GM19099 (cell line): ENCODE results near the gene HPX.

Experiments used
- POLR2A ChIP-seq: IDR thresholded peaks from 3 replicates; pipeline ENCODE4 v1.6.1; 2011; ENCODE audit warnings: low read depth; ENCODE audit not compliant: insufficient read length; ENCODE audit errors: extremely low read depth

Gene HPX

DNA sequence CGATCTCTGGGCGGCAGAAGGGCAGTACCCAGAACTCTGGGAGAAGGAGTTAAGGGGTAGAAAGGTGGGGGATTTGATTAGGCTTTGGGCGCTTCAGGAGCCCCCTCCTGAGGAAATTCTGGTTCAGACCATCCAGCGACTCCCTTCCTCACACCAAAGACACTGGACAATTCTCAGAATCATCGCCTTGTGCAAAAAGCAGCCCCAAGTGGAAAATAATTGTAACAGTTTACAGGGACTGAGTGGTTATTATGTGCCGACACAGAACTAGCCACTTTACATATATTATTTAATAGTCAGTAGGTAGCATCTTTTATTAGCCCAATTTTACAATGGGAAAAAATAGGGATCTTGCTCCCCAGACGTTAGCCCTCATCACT lies 33.6 kb upstream of the HPX start:
- TF ChIP-seq POLR2A, result no peak

DNA sequence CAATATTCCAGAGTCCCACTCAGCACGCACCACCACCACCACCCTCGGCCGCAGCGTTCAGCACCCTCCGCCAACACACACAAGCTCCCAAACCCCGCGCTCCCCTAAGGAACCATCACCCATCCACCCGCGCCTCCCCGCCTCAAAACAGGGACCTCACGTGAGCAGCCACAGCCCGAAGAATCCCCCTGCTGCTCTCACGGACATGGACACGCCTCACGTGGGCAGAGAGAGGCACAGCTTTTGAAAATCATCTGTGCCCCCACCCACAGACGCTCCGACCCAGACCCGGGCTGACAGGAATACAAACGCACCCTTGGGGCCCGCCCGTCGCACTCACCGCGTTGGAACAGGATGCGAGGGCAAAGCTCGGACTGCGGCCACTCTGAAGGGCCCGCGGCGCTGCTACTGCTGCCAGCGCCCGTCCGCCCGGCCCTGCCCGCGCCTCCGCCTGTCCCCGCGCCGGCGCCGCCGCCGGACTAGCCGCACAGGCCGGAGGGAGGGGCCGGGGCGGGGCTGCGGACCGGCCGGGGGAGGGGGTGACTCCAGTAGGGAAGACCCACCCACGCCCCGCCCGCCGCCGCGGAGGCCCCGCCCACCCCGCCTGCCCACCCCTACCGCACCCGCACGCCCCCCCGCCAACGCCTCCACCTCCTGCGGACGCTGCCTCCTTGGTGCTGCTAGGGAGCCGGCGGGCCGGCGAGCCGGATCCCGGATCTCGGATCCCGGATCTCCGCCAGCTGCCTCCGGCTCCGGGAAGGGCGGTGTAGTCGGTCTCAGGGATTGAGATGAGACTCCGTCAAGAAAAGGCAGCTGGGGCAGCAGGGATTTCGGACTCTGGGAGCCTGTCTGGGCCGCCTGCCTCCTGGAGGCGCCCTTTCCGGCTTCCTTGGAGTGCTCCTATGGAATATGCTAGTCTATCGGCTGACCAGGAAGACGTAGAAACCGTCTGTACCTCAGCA lies 32.9 kb upstream of the HPX start, which contains the start of gene TRIM3:
Gene TRIM3 (minus strand): TSS at position 491 of the 962 bp plus-strand sequence. CDS start 8,246 bp downstream, outside the sequence.
- peak; percentile 51 for TF ChIP-seq POLR2A

DNA sequence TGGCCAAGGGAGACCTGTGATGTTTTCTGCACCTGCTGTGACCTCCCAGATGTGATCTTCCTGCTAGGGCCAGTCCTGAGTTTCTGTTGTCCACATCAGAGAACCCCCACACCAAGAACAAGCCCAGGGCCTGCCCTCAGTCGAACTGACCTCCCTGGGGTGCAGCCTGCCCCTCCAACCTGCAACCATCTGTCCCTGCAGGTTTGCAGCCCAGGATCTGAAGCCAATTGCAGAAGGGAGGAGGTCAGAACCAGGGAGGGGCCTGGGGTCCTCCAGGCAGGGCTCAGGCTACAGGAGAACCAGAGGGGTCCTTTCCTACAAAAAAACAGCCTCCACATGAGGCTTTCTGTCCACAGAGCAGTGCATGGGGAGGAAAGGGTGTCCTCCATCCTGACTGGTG lies 32.1 kb upstream of the HPX start:
- no peak for TF ChIP-seq POLR2A

DNA sequence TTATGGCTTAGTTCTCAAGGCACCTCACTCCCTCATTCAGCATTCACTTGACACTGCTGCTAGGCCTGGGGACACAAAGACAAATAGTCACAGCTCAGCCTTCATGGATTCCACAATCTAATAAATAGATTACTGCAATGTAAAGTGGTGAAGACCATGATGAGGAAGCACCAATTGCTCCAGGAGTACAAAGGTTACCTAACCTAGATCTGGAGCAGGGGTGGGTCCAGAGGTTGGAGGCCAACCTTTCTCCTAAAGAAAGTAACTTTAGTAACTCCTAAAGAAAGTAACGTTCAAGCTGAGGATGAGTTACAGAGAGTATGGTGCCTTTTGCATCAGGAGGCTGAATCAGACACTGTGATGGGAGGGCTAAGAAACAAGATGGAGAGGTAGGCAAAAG lies 28.8 kb upstream of the HPX start:
- no peak for TF ChIP-seq POLR2A

DNA sequence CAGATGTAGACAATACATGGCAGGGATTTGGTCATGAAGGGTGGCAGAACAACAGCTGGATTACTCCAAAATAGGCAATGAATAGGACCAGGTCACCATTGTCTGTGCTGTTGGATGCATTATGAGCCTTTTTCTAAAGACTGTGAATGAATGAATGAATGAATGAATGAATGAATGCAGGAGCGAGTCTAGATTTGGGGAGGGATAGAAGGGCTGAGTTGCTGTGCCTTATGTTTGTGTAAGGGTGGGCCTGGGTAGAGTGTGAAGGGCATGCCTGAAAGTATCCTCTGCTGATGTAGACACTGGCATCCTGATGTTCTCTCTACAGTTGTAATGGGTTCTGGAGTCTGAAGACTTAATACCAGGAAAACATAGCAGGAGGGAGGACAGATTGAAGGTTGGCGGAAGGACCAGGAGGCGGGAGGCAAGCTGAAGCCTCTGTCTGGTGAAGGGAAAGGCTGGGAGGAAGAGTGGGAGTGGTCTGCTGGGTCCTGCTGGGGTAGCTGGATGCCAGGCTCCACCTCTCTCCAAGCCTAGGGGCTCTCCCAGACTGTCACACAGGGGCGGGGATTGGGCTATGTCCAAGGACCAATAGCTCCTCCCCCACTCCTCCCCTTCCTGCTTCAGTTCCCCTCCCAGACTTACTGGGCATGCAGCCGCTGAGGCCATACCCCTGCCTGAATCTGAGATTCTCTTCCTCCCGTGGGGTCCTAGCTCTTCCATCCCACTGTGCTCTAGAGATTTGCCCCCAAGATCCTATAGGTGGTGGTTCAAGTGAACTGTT lies 28.1 kb upstream of the HPX start:
- TF ChIP-seq POLR2A, result peak; percentile 39

- no peak for TF ChIP-seq POLR2A
Observed at GRCh38 chr11:6459099-6459450, 18.3 kb upstream of the HPX start.

GRCh38 chr11:6458352-6459098 lies 17.7 kb upstream of the HPX start:
- TF ChIP-seq POLR2A, result no peak

GRCh38 chr11:6457581-6458320 lies 17.0 kb upstream of the HPX start:
- no peak for TF ChIP-seq POLR2A

- TF ChIP-seq POLR2A, result no peak
Observed at GRCh38 chr11:6456361-6457073, 15.7 kb upstream of the HPX start.

- no peak for TF ChIP-seq POLR2A
Observed at GRCh38 chr11:6455070-6455469, 14.3 kb upstream of the HPX start.

GRCh38 chr11:6453152-6453551 lies 12.4 kb upstream of the HPX start:
- no peak for TF ChIP-seq POLR2A

DNA sequence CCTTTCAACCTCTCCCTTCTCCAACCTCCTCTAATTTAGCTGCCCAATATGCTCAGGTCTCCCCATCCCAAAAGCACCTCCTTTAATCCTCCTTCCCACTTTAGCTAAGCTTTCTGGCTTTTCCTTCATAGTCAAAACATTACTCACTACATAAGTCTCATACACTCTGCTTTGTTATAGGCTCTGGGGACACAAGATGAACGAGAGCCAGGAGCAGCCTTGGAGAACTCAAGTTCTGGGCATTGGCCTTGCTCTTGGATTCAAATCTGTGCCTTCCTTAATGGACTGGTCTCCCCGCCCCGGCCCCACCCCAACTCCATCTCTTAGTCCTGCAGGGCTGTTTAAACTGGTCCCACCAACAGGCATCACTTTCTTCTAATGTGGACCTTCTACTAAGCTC lies 11.4 kb upstream of the HPX start:
- no peak for TF ChIP-seq POLR2A

DNA sequence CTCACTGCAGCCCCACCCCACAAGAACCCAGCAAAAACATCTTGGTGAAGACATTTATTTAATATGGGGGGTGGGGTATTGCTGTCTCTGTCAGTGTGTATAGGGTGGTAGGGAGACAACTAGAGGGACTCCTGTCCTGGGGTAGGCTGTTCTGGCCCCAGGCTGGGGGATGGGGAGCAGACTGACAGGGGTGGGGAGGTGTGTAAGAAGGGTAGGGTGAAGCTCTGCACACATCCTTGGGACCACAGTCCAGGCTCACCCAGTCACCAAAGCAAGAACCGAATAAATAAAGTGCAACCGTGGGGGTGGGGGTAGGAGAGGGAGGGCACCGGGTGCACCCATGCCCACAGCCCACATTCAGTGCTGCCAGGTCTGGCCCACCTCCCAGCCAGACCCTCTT lies 7.8 kb upstream of the HPX start:
- TF ChIP-seq POLR2A, result no peak
